ENCODE results near the gene HSPA6.
"Not testable (repeated sequence)": the region's sequence is repeated elsewhere in the genome, so short reads cannot be mapped to it uniquely, and the experiment has no call there.

Gene HSPA6

GRCh38 chr1:161503394-161503748 is 21.0 kb upstream of the HSPA6 start:
- no peak for DNase-seq (ENCODE audit: low read depth, low spot score)

GRCh38 chr1:161505686-161506085 is 18.7 kb upstream of the HSPA6 start:
- no peak for DNase-seq (ENCODE audit: low read depth, low spot score)

- DNase-seq (ENCODE audit: low read depth, low spot score), result no peak
Measured at GRCh38 chr1:161506336-161507223, 17.8 kb upstream of the HSPA6 start.

DNA sequence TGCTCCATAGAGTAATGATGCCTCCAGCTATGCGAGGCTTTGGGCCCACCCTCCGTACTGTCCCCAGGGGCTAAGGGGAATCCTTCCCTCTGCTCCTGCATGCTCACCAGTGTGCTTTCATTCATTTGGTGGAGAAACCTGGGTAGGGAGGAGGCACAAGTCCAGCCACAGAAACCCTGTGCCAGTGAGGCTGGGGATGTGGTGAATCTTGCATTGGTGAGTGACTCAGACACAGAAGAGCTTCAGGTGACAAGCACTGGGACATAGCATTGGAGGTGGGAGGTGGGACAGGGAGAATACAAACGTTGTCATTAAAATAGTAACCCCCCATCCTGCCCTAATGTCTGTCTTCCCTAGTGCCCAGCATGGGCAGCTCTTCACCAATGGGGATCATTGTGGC is 13.9 kb upstream of the HSPA6 start:
- no peak for DNase-seq (ENCODE audit: low read depth, low spot score)

- no peak for DNase-seq (ENCODE audit: low read depth, low spot score)
Measured at GRCh38 chr1:161511018-161511755, 13.2 kb upstream of the HSPA6 start.

DNA sequence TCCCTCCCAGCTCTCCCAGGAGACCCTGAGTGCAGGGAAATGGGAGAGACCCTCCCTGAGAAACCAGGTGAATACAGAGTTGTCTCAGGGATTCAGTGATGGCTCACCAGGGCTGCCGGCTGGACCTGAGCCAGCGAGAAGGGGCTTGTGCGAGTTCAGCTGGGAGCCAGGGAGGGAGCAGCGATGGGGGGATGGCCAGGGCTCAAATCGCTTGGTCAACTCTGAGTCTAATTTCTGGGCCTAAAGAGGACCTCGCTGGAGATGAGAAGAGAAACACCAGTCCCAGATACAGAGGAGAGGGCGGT is 12.6 kb upstream of the HSPA6 start:
- DNase-seq (ENCODE audit: low read depth, low spot score), result no peak

DNA sequence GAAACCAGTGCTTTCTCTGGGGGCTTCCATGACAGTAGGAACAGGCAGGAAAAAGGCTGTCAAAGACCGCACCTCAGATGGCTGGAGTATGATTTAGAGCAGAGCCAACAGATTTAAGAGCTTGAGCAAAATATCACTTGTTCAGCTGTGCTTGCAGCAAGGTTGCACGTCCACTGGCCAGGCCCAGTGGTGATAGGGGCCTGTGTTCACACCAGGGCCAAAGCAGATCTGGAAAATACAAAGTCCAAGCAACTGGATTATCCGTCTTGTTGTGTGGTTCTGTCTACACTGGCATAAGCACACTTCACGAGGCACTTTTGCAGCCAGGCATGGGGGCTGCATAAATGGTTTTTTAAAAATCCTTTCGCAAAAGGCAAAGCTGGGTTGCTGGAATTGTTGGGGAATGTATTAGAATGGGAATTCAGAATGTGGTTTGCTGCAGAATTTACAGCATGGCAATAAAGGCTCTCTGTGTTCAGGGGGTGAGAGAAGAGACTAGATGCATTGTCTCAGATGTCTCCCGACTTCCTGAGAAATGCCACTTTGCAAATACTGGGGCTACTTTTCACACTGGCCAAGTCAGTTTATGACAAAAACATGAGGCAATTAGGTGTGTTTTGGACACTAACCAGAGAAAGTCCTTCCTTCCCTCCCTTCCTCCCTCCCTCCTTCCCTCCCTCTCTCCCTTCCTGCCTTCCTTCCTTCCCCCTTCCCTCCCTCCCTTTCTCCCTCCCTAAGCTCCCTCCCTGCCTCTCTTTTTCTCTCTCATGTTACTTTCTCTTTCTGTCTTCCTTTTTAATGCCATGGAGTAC is 11.5 kb upstream of the HSPA6 start:
- not testable (repeated sequence) for DNase-seq (ENCODE audit: low read depth, low spot score)

- DNase-seq (ENCODE audit: low read depth, low spot score), result not testable (repeated sequence)
Measured at GRCh38 chr1:161513448-161513780, 10.9 kb upstream of the HSPA6 start.

DNA sequence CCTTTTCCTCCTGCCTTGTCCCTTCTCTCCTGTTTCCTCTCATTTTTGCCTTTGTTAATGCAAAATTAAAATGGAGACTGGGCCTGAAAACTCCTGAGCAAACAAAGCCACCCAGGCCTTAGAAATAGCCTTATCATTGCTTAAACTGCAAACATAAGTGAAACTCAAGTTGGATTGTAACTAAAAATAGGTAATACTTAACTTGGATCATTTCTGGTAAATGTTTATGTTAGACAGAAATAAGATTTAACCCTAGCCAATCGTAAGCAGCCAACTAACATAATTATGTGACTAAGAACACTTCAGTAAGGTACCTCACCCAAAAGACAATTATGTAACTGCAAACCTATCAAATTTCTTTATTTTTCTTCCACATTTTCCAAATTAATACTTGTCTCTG is 10.4 kb upstream of the HSPA6 start:
- not testable (repeated sequence) for DNase-seq (ENCODE audit: low read depth, low spot score)

DNA sequence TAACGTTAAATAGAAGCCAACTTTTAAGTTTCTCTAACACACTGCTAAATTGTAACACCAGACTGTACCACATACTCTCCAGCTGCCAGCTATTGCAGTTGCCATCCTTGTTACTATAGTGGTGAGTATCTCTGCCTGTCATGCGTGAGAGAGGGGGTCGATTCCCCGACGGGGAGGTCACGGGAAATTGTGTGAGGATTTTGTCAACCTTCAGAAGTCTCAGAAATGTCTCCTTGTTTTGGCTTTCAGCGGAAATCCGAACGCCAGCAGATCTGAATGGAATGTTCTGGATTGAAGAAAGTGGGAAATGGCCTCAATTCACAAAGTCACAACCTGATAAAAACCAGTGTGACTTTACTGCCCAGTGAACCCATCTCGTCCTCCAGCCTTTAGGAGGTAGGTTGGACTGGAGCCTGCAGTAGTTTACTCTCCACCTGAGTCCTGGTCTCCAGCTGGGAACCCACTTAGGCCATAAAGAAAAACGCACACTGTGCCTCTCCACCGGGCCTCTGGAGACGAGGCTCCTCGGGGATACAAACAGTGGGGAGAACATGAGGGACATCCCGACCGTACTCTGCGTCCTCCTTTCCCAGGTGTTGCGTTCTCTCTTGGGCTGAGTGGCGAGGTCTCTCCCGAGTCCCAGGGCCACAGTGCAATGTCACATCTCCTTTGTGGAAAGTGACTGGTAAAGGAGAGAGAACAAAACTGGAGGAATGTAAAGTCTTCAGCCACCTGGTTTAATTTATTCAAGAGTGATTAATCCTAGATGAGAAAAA is 1.1 kb upstream of the HSPA6 start:
- DNase-seq (ENCODE audit: low read depth, low spot score), result not testable (repeated sequence)

DNA sequence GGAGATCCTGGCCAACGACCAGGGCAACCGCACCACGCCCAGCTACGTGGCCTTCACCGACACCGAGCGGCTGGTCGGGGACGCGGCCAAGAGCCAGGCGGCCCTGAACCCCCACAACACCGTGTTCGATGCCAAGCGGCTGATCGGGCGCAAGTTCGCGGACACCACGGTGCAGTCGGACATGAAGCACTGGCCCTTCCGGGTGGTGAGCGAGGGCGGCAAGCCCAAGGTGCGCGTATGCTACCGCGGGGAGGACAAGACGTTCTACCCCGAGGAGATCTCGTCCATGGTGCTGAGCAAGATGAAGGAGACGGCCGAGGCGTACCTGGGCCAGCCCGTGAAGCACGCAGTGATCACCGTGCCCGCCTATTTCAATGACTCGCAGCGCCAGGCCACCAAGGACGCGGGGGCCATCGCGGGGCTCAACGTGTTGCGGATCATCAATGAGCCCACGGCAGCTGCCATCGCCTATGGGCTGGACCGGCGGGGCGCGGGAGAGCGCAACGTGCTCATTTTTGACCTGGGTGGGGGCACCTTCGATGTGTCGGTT is 477 bp downstream of the HSPA6 start:
- DNase-seq (ENCODE audit: low read depth, low spot score), result not testable (repeated sequence)

GRCh38 chr1:161525321-161525720 is 981 bp downstream of the HSPA6 start:
- not testable (repeated sequence) for DNase-seq (ENCODE audit: low read depth, low spot score)

DNA sequence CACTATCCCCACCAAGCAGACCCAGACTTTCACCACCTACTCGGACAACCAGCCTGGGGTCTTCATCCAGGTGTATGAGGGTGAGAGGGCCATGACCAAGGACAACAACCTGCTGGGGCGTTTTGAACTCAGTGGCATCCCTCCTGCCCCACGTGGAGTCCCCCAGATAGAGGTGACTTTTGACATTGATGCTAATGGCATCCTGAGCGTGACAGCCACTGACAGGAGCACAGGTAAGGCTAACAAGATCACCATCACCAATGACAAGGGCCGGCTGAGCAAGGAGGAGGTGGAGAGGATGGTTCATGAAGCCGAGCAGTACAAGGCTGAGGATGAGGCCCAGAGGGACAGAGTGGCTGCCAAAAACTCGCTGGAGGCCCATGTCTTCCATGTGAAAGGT is 1.6 kb downstream of the HSPA6 start:
- not testable (repeated sequence) for DNase-seq (ENCODE audit: low read depth, low spot score)

DNA sequence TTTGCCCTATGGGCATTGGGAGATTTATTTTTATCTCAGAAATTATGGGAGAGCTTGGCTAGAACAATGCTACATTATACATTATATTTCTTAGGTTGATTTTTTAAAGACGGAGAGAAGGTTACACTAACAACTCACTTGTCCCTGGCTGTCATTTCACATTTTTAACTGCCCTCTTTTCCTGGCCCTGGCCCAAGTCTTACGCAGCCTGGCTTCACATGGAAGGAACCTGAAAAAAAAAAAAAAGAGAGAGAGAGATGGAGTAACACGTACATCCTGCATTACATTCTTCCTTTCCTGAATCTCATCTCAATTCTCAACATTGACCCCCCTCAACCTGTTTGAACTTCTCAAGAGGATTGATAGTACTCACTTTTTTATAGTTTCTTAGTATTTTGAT is 4.2 kb downstream of the HSPA6 start:
- DNase-seq (ENCODE audit: low read depth, low spot score), result not testable (repeated sequence)

- not testable (repeated sequence) for DNase-seq (ENCODE audit: low read depth, low spot score)
Measured at GRCh38 chr1:161529463-161530104, 5.2 kb downstream of the HSPA6 start.

- DNase-seq (ENCODE audit: low read depth, low spot score), result not testable (repeated sequence)
Measured at GRCh38 chr1:161530158-161530557, 5.8 kb downstream of the HSPA6 start.

DNA sequence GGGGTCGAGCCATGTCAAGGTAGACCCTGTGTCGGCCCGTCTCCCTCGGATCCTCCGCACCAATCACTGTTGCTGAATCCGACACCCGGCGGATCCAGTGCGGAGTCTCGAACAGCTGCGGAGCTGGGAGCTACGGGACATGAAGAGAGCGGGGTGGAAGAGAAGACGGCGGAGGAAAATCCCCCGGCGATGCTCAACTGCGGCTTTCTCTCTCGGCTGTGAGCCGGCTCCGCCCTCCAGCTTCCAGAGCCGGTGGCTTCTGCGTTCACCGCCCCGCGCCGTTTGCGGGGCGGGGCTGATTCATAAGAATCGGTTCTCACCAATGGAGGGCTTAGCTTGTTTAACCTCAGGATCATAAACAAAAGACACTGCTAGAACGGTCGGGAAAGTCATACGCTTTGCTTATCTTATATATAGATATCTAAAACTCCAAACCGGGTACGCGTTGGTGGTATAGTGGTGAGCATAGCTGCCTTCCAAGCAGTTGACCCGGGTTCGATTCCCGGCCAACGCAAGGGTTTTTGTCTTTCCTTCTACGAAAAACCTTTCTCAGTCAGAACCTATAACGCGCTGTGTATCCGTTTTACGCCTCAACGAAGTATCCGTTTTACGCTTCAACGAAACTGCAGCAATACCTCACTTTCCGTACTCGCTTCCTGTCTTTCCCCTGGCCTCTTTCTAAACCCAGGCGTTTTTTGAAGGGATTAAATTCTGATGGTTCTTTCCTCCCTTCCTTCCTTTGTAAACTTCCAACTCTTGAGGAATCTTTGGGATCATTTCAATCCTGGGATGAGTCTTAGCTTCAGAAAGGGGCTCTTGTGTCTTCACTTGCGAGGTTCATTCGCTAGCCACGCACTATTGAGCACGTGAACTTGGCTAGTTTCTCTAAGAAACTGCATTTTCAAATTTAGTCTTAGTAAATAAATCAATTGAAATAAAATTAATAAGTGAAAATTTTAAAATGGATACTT is 6.6 kb downstream of the HSPA6 start:
- DNase-seq (ENCODE audit: low read depth, low spot score), result peak; percentile 69

GRCh38 chr1:161531986-161532643 is 7.8 kb downstream of the HSPA6 start:
- DNase-seq (ENCODE audit: low read depth, low spot score), result no peak

Measured in smooth muscle cell of the brain vasculature (primary cell).